ENCODE results near the gene FGFR1OP2. TPM values are rescaled to one million over a fixed set of nuclear protein-coding genes. Genes with fewer than 3 reads are reported as not detected.
"Not testable (repeated sequence)": the region's sequence is repeated elsewhere in the genome, so short reads cannot be mapped to it uniquely, and the experiment has no call there.

FGFR1OP2 gene
- 10 to 100 TPM; 38.0 to 41.0 TPM for total RNA-seq

DNA sequence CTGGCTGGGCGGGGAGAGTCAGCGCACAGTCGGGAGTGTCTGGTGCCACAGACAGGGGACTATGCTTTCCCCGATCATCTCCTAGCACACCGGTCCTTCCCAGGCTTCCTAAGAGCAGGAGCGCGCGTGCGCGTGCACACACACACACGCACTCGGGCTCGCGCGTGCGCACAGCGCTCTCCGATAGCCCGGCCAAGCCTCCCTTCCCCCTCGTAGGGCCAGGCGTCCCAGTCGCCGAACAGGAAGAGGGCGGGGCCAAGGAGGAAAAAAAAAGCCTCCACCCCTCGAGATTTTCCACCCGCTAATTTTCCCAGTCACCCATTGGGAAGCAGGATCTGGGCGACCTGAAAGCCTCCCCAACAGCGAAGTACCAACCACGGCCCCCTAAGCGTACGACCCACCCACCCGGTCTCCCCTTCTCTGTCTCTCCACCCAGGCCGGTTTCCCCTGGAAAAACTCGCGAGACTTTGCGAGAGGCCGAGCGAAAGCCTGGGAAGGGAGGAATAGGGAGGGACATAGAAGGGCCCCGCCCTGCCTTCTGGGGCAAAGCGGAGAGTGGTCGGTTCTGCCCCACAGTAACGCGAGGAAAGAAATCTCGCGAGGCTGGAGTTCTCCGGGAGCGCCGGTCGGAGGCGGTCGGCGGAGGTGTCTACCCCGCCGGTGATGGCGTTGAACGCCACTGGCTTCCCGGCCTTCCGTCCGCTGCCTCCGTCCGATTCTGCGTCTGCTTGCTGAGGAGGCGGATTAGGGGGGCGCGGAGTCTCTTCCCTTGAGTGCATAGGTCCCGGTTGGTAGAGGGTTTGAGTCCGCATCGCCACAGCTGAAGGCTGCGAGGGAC is at the start of gene FGFR1OP2, which contains the start of gene INTS13:
Gene FGFR1OP2, plus strand, starts transcription at position 608 of the 838 bp plus-strand sequence. CDS start 15,689 bp downstream, outside the sequence.
Gene INTS13, minus strand, starts transcription at position 119 of the 838 bp plus-strand sequence. CDS start 1,178 bp downstream, outside the sequence.
- H3K4me1 Mint-ChIP-seq (ENCODE audit: low read depth), result peaks cover 76% of the 10 kb centered on the region
- peak within 1 kb of the TSS; percentile 98 for H3K27ac Mint-ChIP-seq
- peak; percentile 91 to 93 for ATAC-seq (replicated peaks in 1 of 2)
- H3K9me3 Mint-ChIP-seq, result no peaks in the 10 kb centered on the region
- H3K36me3 Mint-ChIP-seq (ENCODE audit: insufficient read depth in 2 of 2), result peaks cover 11 to 15% of the 10 kb centered on the region in 2 donors
- peak within 1 kb of the TSS; percentile 98 to 99 for H3K4me3 Mint-ChIP-seq
- peak; percentile 96 to 99 for DNase-seq
- H3K27me3 Mint-ChIP-seq (ENCODE audit: low read depth), result no peaks in the 10 kb centered on the region

GRCh38 chr12:26890784-26891183 is 47.5 kb upstream of the FGFR1OP2 start:
- no peak overlapping the region for H3K27ac Mint-ChIP-seq
- ATAC-seq (replicated peaks in 1 of 2) (no peak), DNase-seq (no peak)
- H3K4me3 Mint-ChIP-seq, result no peak overlapping the region
- no peaks in the 10 kb centered on the region for H3K4me1 Mint-ChIP-seq (ENCODE audit: low read depth)
- no peaks in the 10 kb centered on the region for H3K36me3 Mint-ChIP-seq (ENCODE audit: insufficient read depth in 2 of 2)
- no peaks in the 10 kb centered on the region for H3K9me3 Mint-ChIP-seq
- no peaks in the 10 kb centered on the region for H3K27me3 Mint-ChIP-seq (ENCODE audit: low read depth)

GRCh38 chr12:26891704-26892103 is 46.6 kb upstream of the FGFR1OP2 start:
- Mint-ChIP-seq H3K4me1 (ENCODE audit: low read depth) (no peaks in the 10 kb centered on the region), H3K4me3 (no peak overlapping the region), H3K27me3 (ENCODE audit: low read depth) (no peaks in the 10 kb centered on the region), H3K27ac (no peak overlapping the region), H3K36me3 (ENCODE audit: insufficient read depth in 2 of 2) (no peaks in the 10 kb centered on the region), H3K9me3 (no peaks in the 10 kb centered on the region)
- DNase-seq (no peak), ATAC-seq (replicated peaks in 1 of 2) (no peak)

DNA sequence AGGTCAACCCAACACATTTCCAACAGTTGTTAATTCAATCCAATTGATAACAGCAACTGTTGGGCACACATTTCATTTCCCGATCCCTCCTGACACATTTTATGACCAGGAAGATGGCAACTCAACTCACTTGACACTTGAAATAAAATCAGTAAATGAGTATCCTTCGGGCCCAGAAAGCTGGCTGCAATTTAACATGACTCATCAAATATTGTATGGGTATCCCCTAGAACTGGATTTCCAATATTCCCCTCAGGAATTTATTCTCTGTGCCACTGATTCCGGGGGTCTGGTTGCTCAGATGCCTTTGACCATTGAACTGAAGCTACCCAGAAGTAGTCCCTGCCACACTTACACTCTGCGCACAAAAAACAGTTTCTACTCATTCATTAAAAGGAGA is 42.6 kb upstream of the FGFR1OP2 start:
- Mint-ChIP-seq H3K4me1 (ENCODE audit: low read depth) (peaks cover 9% of the 10 kb centered on the region), H3K27me3 (ENCODE audit: low read depth) (no peaks in the 10 kb centered on the region), H3K9me3 (peaks cover 0 to 2% of the 10 kb centered on the region in 2 donors), H3K36me3 (ENCODE audit: insufficient read depth in 2 of 2) (peaks cover 8 to 17% of the 10 kb centered on the region in 2 donors), H3K4me3 (no peak overlapping the region), H3K27ac (no peak overlapping the region)
- DNase-seq (no peak), ATAC-seq (replicated peaks in 1 of 2) (no peak)

- H3K27me3 Mint-ChIP-seq (ENCODE audit: low read depth), result no peaks in the 10 kb centered on the region
- peaks cover 15 to 26% of the 10 kb centered on the region in 2 donors for H3K36me3 Mint-ChIP-seq (ENCODE audit: insufficient read depth in 2 of 2)
- no peak overlapping the region for H3K4me3 Mint-ChIP-seq
- DNase-seq (no peak), ATAC-seq (replicated peaks in 1 of 2) (no peak)
- H3K4me1 Mint-ChIP-seq (ENCODE audit: low read depth), result peaks cover 9% of the 10 kb centered on the region
- no peak overlapping the region for H3K27ac Mint-ChIP-seq
- H3K9me3 Mint-ChIP-seq, result peaks cover 0 to 2% of the 10 kb centered on the region in 2 donors
These were observed 41.4 kb upstream of the FGFR1OP2 start for GRCh38 chr12:26896913-26897312.

DNA sequence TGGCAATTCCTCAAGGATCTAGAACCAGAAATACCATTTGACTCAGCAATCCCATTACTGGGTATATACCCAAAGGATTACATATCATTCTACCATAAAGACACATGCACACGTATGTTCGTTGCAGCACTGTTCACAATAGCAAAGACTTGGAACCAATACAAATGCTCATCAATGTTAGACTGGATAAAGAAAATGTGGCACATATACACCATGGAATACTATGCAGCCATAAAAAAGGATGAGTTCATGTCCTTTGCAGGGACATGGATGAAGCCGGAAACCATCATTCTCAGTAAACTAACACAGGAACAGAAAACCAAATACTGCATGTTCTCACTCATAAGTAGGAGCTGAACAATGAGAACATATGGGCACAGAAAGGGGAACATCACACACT is 34.9 kb upstream of the FGFR1OP2 start:
- not testable (repeated sequence) for H3K27me3 Mint-ChIP-seq (ENCODE audit: low read depth); H3K4me3 Mint-ChIP-seq; H3K4me1 Mint-ChIP-seq (ENCODE audit: low read depth); H3K27ac Mint-ChIP-seq; ATAC-seq (replicated peaks in 1 of 2); H3K9me3 Mint-ChIP-seq; DNase-seq
- H3K36me3 Mint-ChIP-seq (ENCODE audit: insufficient read depth in 2 of 2), result peaks cover 35 to 51% of the 10 kb centered on the region in 2 donors

DNA sequence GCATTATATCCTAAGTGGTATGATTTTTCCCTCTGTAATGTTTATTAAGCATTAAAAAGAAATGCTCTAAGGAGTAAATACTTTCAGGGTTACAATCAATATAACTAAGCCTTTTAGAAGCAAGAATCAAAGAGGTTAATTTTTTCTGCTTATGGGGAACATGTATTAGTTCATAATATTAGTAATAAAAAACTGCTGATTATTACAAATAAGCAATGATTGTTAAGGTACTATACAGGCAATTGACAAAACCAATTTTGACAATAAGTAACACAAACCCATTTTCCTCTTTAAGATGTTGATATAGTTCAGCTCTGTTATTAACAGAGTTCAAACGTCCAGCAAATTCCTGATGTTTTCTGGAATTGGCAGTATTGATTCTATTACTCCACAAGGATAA is 32.2 kb upstream of the FGFR1OP2 start:
- DNase-seq, result no peak
- Mint-ChIP-seq H3K27me3 (ENCODE audit: low read depth) (no peaks in the 10 kb centered on the region), H3K9me3 (peaks cover 0 to 1% of the 10 kb centered on the region in 2 donors), H3K36me3 (ENCODE audit: insufficient read depth in 2 of 2) (peaks cover 27 to 42% of the 10 kb centered on the region in 2 donors), H3K4me1 (ENCODE audit: low read depth) (no peaks in the 10 kb centered on the region), H3K4me3 (no peak overlapping the region), H3K27ac (no peak overlapping the region)
- ATAC-seq (replicated peaks in 1 of 2), result no peak

- Mint-ChIP-seq H3K27me3 (ENCODE audit: low read depth) (no peaks in the 10 kb centered on the region), H3K36me3 (ENCODE audit: insufficient read depth in 2 of 2) (peaks cover 25 to 42% of the 10 kb centered on the region in 2 donors), H3K4me3 (no peak overlapping the region), H3K27ac (no peak overlapping the region), H3K4me1 (ENCODE audit: low read depth) (no peaks in the 10 kb centered on the region), H3K9me3 (peaks cover 0 to 1% of the 10 kb centered on the region in 2 donors)
- ATAC-seq (replicated peaks in 1 of 2) (no peak), DNase-seq (no peak)
These were observed 31.6 kb upstream of the FGFR1OP2 start for GRCh38 chr12:26906704-26907103.

DNA sequence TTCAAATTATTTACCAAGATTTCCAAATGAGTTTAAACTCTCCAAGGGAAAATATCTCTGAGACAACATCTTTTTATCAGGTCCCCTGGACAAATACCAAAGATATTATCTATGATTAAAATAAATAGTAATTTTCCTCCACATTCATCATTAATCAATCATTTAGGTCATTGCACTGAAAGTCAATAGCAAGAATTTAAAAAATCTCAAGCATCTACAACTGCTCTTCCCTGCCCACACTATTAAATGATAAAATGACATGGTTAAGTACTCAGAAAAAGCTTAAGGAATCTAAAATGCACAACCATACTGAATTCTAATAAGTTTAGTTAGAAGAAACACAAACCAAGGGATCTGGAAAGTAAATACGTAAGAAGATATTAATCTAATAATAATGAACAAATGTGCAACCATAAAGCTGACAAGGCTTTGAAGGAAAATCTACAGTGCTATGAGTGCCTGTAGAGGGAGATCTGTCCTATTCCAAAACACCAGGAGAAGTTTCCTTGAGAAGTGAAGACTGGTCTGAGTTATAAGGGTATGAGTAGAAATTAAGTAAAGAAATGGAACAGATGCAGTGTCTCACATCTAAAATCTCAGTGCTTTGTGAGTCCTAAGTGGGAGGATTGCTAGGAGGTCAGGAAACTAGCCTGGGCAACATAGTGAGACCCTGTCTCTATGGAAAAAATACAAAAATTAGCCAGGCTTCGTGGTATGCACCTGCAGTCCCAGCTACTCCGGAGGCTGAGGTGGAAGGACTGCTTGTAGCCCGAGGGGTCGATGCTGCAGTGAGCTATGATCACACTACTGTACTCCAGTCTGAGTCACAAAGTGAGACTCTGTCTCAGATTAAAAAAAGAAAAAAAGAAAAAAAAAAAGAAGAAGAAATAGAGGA is 19.7 kb upstream of the FGFR1OP2 start:
- H3K4me3 Mint-ChIP-seq, result no peak overlapping the region
- no peaks in the 10 kb centered on the region for H3K4me1 Mint-ChIP-seq (ENCODE audit: low read depth)
- DNase-seq (no peak), ATAC-seq (replicated peaks in 1 of 2) (no peak)
- H3K36me3 Mint-ChIP-seq (ENCODE audit: insufficient read depth in 2 of 2), result peaks cover 6 to 34% of the 10 kb centered on the region in 2 donors
- H3K27ac Mint-ChIP-seq, result no peak overlapping the region
- no peaks in the 10 kb centered on the region for H3K27me3 Mint-ChIP-seq (ENCODE audit: low read depth)
- H3K9me3 Mint-ChIP-seq, result no peaks in the 10 kb centered on the region

DNA sequence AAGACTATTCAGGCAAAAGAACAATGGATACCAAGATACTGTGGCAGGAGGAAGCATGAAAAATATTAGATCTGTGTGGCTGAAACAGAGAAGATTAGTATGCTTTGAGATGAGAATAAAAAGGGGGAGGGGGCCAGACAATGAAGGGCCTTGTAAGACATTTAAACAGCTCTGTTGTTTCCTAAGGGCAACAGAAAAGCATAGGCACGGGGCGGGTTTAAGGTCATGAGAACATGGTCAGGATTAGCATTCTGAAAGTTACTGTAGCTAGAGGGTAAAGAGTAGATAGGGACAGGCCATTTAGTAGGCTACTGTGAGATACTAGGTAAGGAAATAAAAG is 19.1 kb upstream of the FGFR1OP2 start:
- no peak overlapping the region for H3K27ac Mint-ChIP-seq
- H3K4me1 Mint-ChIP-seq (ENCODE audit: low read depth), result no peaks in the 10 kb centered on the region
- DNase-seq (no peak), ATAC-seq (replicated peaks in 1 of 2) (no peak)
- no peaks in the 10 kb centered on the region for H3K9me3 Mint-ChIP-seq
- peaks cover 6 to 35% of the 10 kb centered on the region in 2 donors for H3K36me3 Mint-ChIP-seq (ENCODE audit: insufficient read depth in 2 of 2)
- H3K4me3 Mint-ChIP-seq, result no peak overlapping the region
- H3K27me3 Mint-ChIP-seq (ENCODE audit: low read depth), result no peaks in the 10 kb centered on the region

- Mint-ChIP-seq H3K4me1 (ENCODE audit: low read depth) (no peaks in the 10 kb centered on the region), H3K27me3 (ENCODE audit: low read depth) (no peaks in the 10 kb centered on the region), H3K4me3 (no peak overlapping the region), H3K36me3 (ENCODE audit: insufficient read depth in 2 of 2) (peaks cover 3 to 34% of the 10 kb centered on the region in 2 donors), H3K27ac (no peak overlapping the region), H3K9me3 (no peaks in the 10 kb centered on the region)
- DNase-seq, result no peak
- ATAC-seq (replicated peaks in 1 of 2), result no peak
These were observed 16.4 kb upstream of the FGFR1OP2 start for GRCh38 chr12:26921886-26922285.

GRCh38 chr12:26928661-26929060 is 9.6 kb upstream of the FGFR1OP2 start:
- Mint-ChIP-seq H3K4me3 (no peak overlapping the region), H3K4me1 (ENCODE audit: low read depth) (peaks cover 27% of the 10 kb centered on the region), H3K27me3 (ENCODE audit: low read depth) (no peaks in the 10 kb centered on the region), H3K9me3 (no peaks in the 10 kb centered on the region), H3K27ac (no peak overlapping the region), H3K36me3 (ENCODE audit: insufficient read depth in 2 of 2) (peaks cover 7 to 45% of the 10 kb centered on the region in 2 donors)
- ATAC-seq (replicated peaks in 1 of 2) (no peak), DNase-seq (no peak)

- Mint-ChIP-seq H3K27me3 (ENCODE audit: low read depth) (no peaks in the 10 kb centered on the region), H3K27ac (no peak overlapping the region), H3K36me3 (ENCODE audit: insufficient read depth in 2 of 2) (peaks cover 7 to 44% of the 10 kb centered on the region in 2 donors), H3K4me3 (no peak overlapping the region), H3K9me3 (no peaks in the 10 kb centered on the region), H3K4me1 (ENCODE audit: low read depth) (peaks cover 36% of the 10 kb centered on the region)
- DNase-seq, result no peak
- no peak for ATAC-seq (replicated peaks in 1 of 2)
These were observed 8.7 kb upstream of the FGFR1OP2 start for GRCh38 chr12:26929590-26929989.
